H9 (cell line): ENCODE results near the gene TMEM151A. TPM values are rescaled to one million over a fixed set of nuclear protein-coding genes. Genes with fewer than 3 reads are reported as not detected.
A peak's percentile ranks its signal among the peaks of the same experiment; 100 is the strongest.

Source experiments
- DNase-seq: peaks from one replicate; pipeline ENCODE4 v3.0.0-alpha.2; 2017
- H2AFZ ChIP-seq: one replicate; pipeline ENCODE4 v1.6.1; 2013; ENCODE audit warnings: mild to moderate bottlenecking, low read length, control low read depth, moderate library complexity
- H2AK5ac ChIP-seq: 2 replicates; pipeline ENCODE4 v1.6.1; 2013; ENCODE audit warnings: low read length, control low read depth, mixed read lengths; ENCODE audit not compliant: insufficient read length
- H2BK120ac ChIP-seq: one replicate; pipeline ENCODE4 v1.6.1; 2013; ENCODE audit warnings: low read depth, mild to moderate bottlenecking, low read length, control low read depth, inconsistent platforms; ENCODE audit not compliant: poor library complexity, severe bottlenecking
- H2BK12ac ChIP-seq: 2 replicates; pipeline ENCODE4 v1.6.1; 2013; ENCODE audit warnings: low read length, control low read depth, mixed read lengths, low read depth; ENCODE audit not compliant: insufficient read length
- H2BK15ac ChIP-seq: 2 replicates; pipeline ENCODE4 v1.6.1; 2013; ENCODE audit warnings: low read depth, low read length, control low read depth
- H2BK20ac ChIP-seq: one replicate; pipeline ENCODE4 v1.6.1; 2013; ENCODE audit warnings: low read depth, mild to moderate bottlenecking, low read length, control low read depth, inconsistent platforms; ENCODE audit not compliant: poor library complexity, severe bottlenecking
- H2BK5ac ChIP-seq: 2 replicates; pipeline ENCODE4 v1.6.1; 2013; ENCODE audit warnings: low read length, control low read depth, mixed read lengths; ENCODE audit not compliant: insufficient read length
- H3K14ac ChIP-seq: 2 replicates; pipeline ENCODE4 v1.6.1; 2013; ENCODE audit warnings: low read length, control low read depth; ENCODE audit not compliant: insufficient read depth
- H3K18ac ChIP-seq: 2 replicates; pipeline ENCODE4 v1.6.1; 2013; ENCODE audit warnings: low read depth, mild to moderate bottlenecking, mixed read lengths, low read length, control low read depth; ENCODE audit not compliant: insufficient read length
- H3K23ac ChIP-seq: 2 replicates; pipeline ENCODE4 v1.6.1; 2013; ENCODE audit warnings: low read length, control low read depth, mixed read lengths, low read depth; ENCODE audit not compliant: insufficient read length
- H3K23me2 ChIP-seq: 2 replicates; pipeline ENCODE4 v1.6.1; 2013; ENCODE audit warnings: low read depth, mild to moderate bottlenecking, mixed read lengths, low read length, control low read depth; ENCODE audit not compliant: insufficient read length, poor library complexity, severe bottlenecking
- H3K27ac ChIP-seq: 2 replicates; pipeline ENCODE4 v1.5.1; 2013; ENCODE audit warnings: low read length, control low read depth, mixed read lengths, low read depth; ENCODE audit not compliant: insufficient read length
- H3K27me3 ChIP-seq: 2 replicates; pipeline ENCODE4 v1.6.1; 2013; ENCODE audit warnings: low read length, control low read depth, inconsistent platforms; ENCODE audit not compliant: insufficient read depth
- H3K4ac ChIP-seq: 2 replicates; pipeline ENCODE4 v1.6.1; 2013; ENCODE audit warnings: low read depth, mild to moderate bottlenecking, control low read depth, inconsistent platforms, low read length, moderate library complexity
- H3K4me1 ChIP-seq: 2 replicates; pipeline ENCODE4 v1.6.1; 2013; ENCODE audit warnings: low read length, control low read depth, inconsistent platforms; ENCODE audit not compliant: insufficient read depth
- H3K4me2 ChIP-seq: 2 replicates; pipeline ENCODE4 v1.6.1; 2013; ENCODE audit warnings: low read length, control low read depth, mixed read lengths; ENCODE audit not compliant: insufficient read length, insufficient read depth
- H3K56ac ChIP-seq: 2 replicates; pipeline ENCODE4 v1.6.1; 2013; ENCODE audit warnings: low read depth, mild to moderate bottlenecking, mixed read lengths, low read length, control low read depth; ENCODE audit not compliant: insufficient read length
- H3K79me1 ChIP-seq: 2 replicates; pipeline ENCODE4 v1.6.1; 2013; ENCODE audit warnings: low read depth, mild to moderate bottlenecking, moderate library complexity, low read length, control low read depth, inconsistent platforms; ENCODE audit not compliant: insufficient read depth, poor library complexity, severe bottlenecking
- H3K79me2 ChIP-seq: 2 replicates; pipeline ENCODE4 v1.6.1; 2013; ENCODE audit warnings: low read length, control low read depth, inconsistent platforms; ENCODE audit not compliant: insufficient read depth
- H3K9ac ChIP-seq: 2 replicates; pipeline ENCODE4 v1.6.1; 2013; ENCODE audit warnings: low read length, control low read depth, mixed read lengths; ENCODE audit not compliant: insufficient read length; ENCODE audit errors: extremely low read depth
- H3K9me3 ChIP-seq: one replicate; pipeline ENCODE4 v1.6.1; 2013; ENCODE audit warnings: low read depth, low read length, inconsistent platforms; ENCODE audit not compliant: control insufficient read depth
- H3T11ph ChIP-seq: one replicate; pipeline ENCODE4 v1.6.1; 2013; ENCODE audit warnings: mild to moderate bottlenecking, low read length, control low read depth, inconsistent platforms
- H4K20me1 ChIP-seq: one replicate; pipeline ENCODE4 v1.6.1; 2013; ENCODE audit not compliant: control insufficient read depth, insufficient read length, insufficient read depth
- H4K5ac ChIP-seq: 2 replicates; pipeline ENCODE4 v1.6.1; 2013; ENCODE audit warnings: low read depth, mild to moderate bottlenecking, mixed read lengths, low read length, control low read depth; ENCODE audit not compliant: insufficient read length
- H4K8ac ChIP-seq: replicated peaks from 2 replicates; pipeline ENCODE4 v1.6.1; 2013; ENCODE audit warnings: low read length, control low read depth, mixed read lengths, low read depth; ENCODE audit not compliant: insufficient read length
- H4K91ac ChIP-seq: 2 replicates; pipeline ENCODE4 v1.6.1; 2013; ENCODE audit warnings: low read depth, mild to moderate bottlenecking, moderate library complexity, mixed read lengths, low read length, control low read depth; ENCODE audit not compliant: insufficient read length
- H3K27ac Mint-ChIP-seq, 3 experiments: 2 replicates in 2 of 3; 3 replicates in 1 of 3; pipeline ENCODE4 v1.8.0; 2020 to 2021; ENCODE audit warnings: mixed read lengths in 3 of 3, mild to moderate bottlenecking in 1 of 3, moderate library complexity in 1 of 3
- H3K27me3 Mint-ChIP-seq: 2 replicates; pipeline ENCODE4 v1.8.0; 2021; ENCODE audit warnings: low read depth, mild to moderate bottlenecking, moderate library complexity, mixed read lengths
- H3K36me3 Mint-ChIP-seq, 3 experiments: 2 replicates in 2 of 3; 3 replicates in 1 of 3; pipeline ENCODE4 v1.8.0; 2020 to 2021; ENCODE audit warnings: low read depth in 3 of 3, mixed read lengths in 3 of 3; ENCODE audit not compliant: insufficient read depth in 1 of 3
- H3K4me1 Mint-ChIP-seq, 2 experiments: 2 replicates each; pipeline ENCODE4 v1.8.0; 2020; ENCODE audit warnings: mixed read lengths in 2 of 2
- H3K4me3 Mint-ChIP-seq, 2 experiments: 2 replicates in 1 of 2; 3 replicates in 1 of 2; pipeline ENCODE4 v1.8.0; 2020 to 2021; ENCODE audit warnings: mild to moderate bottlenecking in 2 of 2, mixed read lengths in 2 of 2, moderate library complexity in 1 of 2
- H3K9me3 Mint-ChIP-seq, 2 experiments: 2 replicates in 1 of 2; 3 replicates in 1 of 2; pipeline ENCODE4 v1.8.0; 2020; ENCODE audit warnings: mild to moderate bottlenecking in 2 of 2, mixed read lengths in 2 of 2, moderate library complexity in 1 of 2
- CTCF ChIP-seq: fragments of 200-600 bp; sonication (generic); conservative IDR thresholded peaks from 3 replicates; pipeline ENCODE4 v1.8.0; 2021; ENCODE audit warnings: antibody characterized with exemption, mild to moderate bottlenecking
- WGBS: extraction: QIAGEN DNeasy Blood & Tissue Kit; methylation state at CpG from one replicate; pipeline ENCODE4 v1.1.7; 2013; ENCODE audit warnings: missing lambda C conversion rate, low lambda C conversion rate, mixed read lengths; ENCODE audit not compliant: insufficient read length; ENCODE audit errors: extremely low coverage; 5-methylcytosine and 5-hydroxymethylcytosine counted together
- total RNA-seq: library from RNA; stranded (reverse); gene quantifications from 2 replicates; pipeline ENCODE4 v1.2.1, GENCODE V29; 2021

The TMEM151A gene
- total RNA-seq, 1 experiment from 2014 or later: 1.2 TPM

DNA sequence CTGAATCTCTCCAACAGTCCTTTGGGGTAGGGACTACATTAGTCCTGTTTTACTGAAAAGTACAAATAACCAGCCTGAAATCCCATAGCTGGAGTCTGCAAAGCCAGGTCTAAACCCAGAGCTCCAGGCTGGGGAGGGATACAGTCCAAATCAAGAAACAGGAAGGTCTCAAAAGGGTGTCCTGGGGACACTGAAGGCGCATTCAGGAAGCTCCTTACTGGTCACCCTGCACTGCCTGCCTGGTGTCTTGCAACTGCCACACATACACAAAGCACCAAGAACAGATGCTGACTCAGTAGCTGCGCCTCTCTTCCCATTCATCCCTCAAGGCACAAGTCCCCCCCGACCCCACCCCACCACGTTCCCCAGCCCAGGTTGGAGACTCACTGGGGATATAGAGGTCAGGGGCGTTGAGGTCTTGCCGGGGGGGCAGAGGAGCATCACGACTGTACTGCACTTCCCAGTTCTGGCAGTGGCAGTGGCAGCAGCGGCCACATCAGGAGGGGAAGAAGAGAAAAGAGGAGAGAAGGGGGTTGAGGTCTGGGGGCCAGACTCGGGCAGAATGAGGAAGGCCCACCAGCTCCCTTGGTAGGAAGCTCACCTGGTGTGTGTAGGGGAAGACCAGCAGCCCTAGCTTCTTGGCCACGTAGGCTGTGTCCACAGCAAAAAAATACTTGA is 4.3 kb upstream of the TMEM151A start:
- Histone ChIP-seq H3K4ac (no peak overlapping the region), H2BK20ac (no peak overlapping the region), H2BK15ac (no peak overlapping the region), H3K27ac (no peak overlapping the region), H2AK5ac (no peak overlapping the region), H4K91ac (no peak overlapping the region), H3K18ac (no peak overlapping the region), H4K20me1 (no peaks in the 10 kb centered on the region), H2AFZ (no peak overlapping the region), H3K27me3 (peaks cover 8% of the 10 kb centered on the region; the same call in 1 of the 2 replicates), H2BK120ac (no peak overlapping the region), H4K8ac (no peak overlapping the region), H3K79me1 (no peaks in the 10 kb centered on the region), H3K23ac (no peak overlapping the region), H3K14ac (no peak overlapping the region), H4K5ac (no peak overlapping the region), H3K56ac (no peak overlapping the region), H2BK5ac (no peak overlapping the region), H3K23me2 (peaks cover 13% of the 10 kb centered on the region), H3T11ph (no peak overlapping the region), H3K9ac (no peak overlapping the region), H3K4me1 (peaks cover 6% of the 10 kb centered on the region), H3K9me3 (no peaks in the 10 kb centered on the region), H3K79me2 (peaks cover 1% of the 10 kb centered on the region; the same call in 1 of the 2 replicates), H3K4me2 (no peak overlapping the region), H2BK12ac (no peak overlapping the region)
- TF ChIP-seq CTCF: no peak
- H3K27ac Mint-ChIP-seq: no peak overlapping the region
- no peak for DNase-seq
- no CpG with 5 or more reads among the region's 10 CpGs for WGBS
- no peaks in the 10 kb centered on the region; a peak in 1 of 5 replicates for H3K9me3 Mint-ChIP-seq
- peak overlapping the region; percentile 72 to 86 for H3K4me3 Mint-ChIP-seq
- peaks cover 23% of the 10 kb centered on the region for H3K27me3 Mint-ChIP-seq
- H3K4me1 Mint-ChIP-seq: peaks cover 18 to 25% of the 10 kb centered on the region in 2 experiments
- H3K36me3 Mint-ChIP-seq: peaks cover 0 to 9% (median 6%) of the 10 kb centered on the region in 3 experiments; a peak in 5 of 7 replicates
